Measurements from ENCODE around the gene ZEB2. TPM values are rescaled to one million over a fixed set of nuclear protein-coding genes. Genes with fewer than 3 reads are reported as not detected.

Gene ZEB2
- total and polyA plus RNA-seq, 2 donors (not counting 3 experiments of a cell fraction or from before 2014, with no cell fraction given), result 17.9 to 49.6 TPM

DNA sequence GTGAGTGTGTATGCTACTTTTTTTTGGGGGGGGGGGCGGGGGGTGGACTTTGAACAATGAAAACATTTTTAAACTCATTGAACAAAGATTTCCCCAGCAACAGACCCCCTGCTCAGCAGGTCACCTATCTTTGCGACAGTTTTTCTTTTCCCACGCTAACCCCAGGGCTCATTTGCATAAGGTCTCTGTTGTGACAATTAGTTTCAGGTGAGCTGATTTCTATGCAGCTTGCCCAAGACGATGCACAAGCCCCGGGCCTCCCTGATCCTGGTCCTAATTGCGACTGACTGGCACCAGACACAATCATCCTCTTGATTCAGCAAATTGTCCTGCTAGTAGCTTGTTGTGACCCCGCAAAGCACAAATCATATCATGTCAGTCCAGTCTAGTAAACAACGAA, 40.3 kb downstream of the ZEB2 start:
- Histone ChIP-seq H3K9me3 (replicated peaks; ENCODE audit: control insufficient read depth, insufficient read depth, low read length) (no peaks in the 10 kb centered on the region), H3K9ac (replicated peaks; ENCODE audit: extremely low read depth, insufficient read depth, low read length) (no peak overlapping the region), H3K79me2 (ENCODE audit: control insufficient read depth, insufficient read depth, low read length) (peaks cover 5% of the 10 kb centered on the region), H3K27ac (ENCODE audit: insufficient read depth, low read depth, low read length) (no peak overlapping the region), H2AFZ (ENCODE audit: low read depth, low read length) (no peak overlapping the region), H3K4me2 (ENCODE audit: insufficient read depth, low read length) (no peak overlapping the region), H3K4me3 (replicated peaks in 1 of 3; ENCODE audit: insufficient read depth in 1 of 3, low read depth in 1 of 3, low read length in 3 of 3) (no peak overlapping the region), H3K4me1 (ENCODE audit: control insufficient read depth, extremely low read depth, insufficient read depth, low read length) (no peaks in the 10 kb centered on the region), H3K9me1 (replicated peaks; ENCODE audit: control insufficient read depth, extremely low read depth, insufficient read depth, low read length) (peaks cover 3% of the 10 kb centered on the region), H3K27me3 (ENCODE audit: control insufficient read depth in 2 of 2, insufficient read depth in 2 of 2, low read length in 2 of 2) (no peaks in the 10 kb centered on the region), H4K20me1 (replicated peaks; ENCODE audit: control insufficient read depth, extremely low read depth, insufficient read depth, low read length) (no peaks in the 10 kb centered on the region), H3K36me3 (ENCODE audit: control insufficient read depth in 2 of 2, extremely low read depth in 1 of 2, insufficient read depth in 2 of 2, low read length in 2 of 2) (no peaks in the 10 kb centered on the region)
- dilution Hi-C loops (cut with MboI; ENCODE audit: extremely low pct_ligation_motif_present, low sequenced_read_pairs) (no loop called here), intact Hi-C loops (cut with micrococcal nuclease) (no loop called here)
- no peak for TF ChIP-seq JUN (IDR thresholded peaks at IDR 0.05; ENCODE audit: borderline replicate concordance, insufficient read depth, insufficient read length, low read depth)
- TF ChIP-seq POLR2AphosphoS5 (IDR thresholded peaks at IDR 0.05; ENCODE audit: insufficient read depth, low read depth, low read length), result no peak
- TF ChIP-seq FOS (IDR thresholded peaks at IDR 0.05; ENCODE audit: borderline replicate concordance, insufficient read depth, low read length), result no peak
- TF ChIP-seq, protein P1, sequence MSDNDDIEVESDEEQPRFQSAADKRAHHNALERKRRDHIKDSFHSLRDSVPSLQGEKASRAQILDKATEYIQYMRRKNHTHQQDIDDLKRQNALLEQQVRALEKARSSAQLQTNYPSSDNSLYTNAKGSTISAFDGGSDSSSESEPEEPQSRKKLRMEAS (IDR thresholded peaks at IDR 0.05; ENCODE audit: insufficient read depth, insufficient read length), result no peak
- no peak for TF ChIP-seq EZH2 (IDR thresholded peaks at IDR 0.05; ENCODE audit: borderline replicate concordance, low read depth, low read length, severe bottlenecking)
- TF ChIP-seq, protein P2, sequence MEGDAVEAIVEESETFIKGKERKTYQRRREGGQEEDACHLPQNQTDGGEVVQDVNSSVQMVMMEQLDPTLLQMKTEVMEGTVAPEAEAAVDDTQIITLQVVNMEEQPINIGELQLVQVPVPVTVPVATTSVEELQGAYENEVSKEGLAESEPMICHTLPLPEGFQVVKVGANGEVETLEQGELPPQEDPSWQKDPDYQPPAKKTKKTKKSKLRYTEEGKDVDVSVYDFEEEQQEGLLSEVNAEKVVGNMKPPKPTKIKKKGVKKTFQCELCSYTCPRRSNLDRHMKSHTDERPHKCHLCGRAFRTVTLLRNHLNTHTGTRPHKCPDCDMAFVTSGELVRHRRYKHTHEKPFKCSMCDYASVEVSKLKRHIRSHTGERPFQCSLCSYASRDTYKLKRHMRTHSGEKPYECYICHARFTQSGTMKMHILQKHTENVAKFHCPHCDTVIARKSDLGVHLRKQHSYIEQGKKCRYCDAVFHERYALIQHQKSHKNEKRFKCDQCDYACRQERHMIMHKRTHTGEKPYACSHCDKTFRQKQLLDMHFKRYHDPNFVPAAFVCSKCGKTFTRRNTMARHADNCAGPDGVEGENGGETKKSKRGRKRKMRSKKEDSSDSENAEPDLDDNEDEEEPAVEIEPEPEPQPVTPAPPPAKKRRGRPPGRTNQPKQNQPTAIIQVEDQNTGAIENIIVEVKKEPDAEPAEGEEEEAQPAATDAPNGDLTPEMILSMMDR (IDR thresholded peaks at IDR 0.05; ENCODE audit: extremely low read depth in 1 of 2, insufficient read depth in 1 of 2, low read depth in 1 of 2, low read length in 2 of 2), result no peak
- TF ChIP-seq MYC (IDR thresholded peaks at IDR 0.05; ENCODE audit: low read depth, low read length), result no peak
- TF ChIP-seq GATA2 (IDR thresholded peaks at IDR 0.05; ENCODE audit: insufficient read depth, insufficient read length, low read depth, low read length), result no peak
- TF ChIP-seq POLR2A (IDR thresholded peaks at IDR 0.05; ENCODE audit: low read depth, low read length), result no peak
- no TSS peak for BruUV-seq (replicated peaks)
- CTCF ChIA-PET, result interaction anchor here (2.3 kb wide), 1 partner anchor 10 kb away, joined by 11 read pairs; no protein-coding TSS in a partner anchor
- no peak for DNase-seq (ENCODE audit: low read depth, low spot score)
- POLR2A ChIA-PET, result no interaction called here
- FAIRE-seq, result no peak

Data from endothelial cell of umbilical vein (primary cell).